GM12872 (cell line): ENCODE results near the gene LAMTOR3.

Experiments
- CTCF ChIP-seq: IDR thresholded peaks from 3 replicates; pipeline ENCODE4 v1.5.1; 2011; ENCODE audit warnings: low read depth, mild to moderate bottlenecking, low read length, moderate library complexity; ENCODE audit not compliant: insufficient read depth

The LAMTOR3 gene

GRCh38 chr4:99844048-99844447 lies 50.2 kb downstream of the LAMTOR3 start:
- TF ChIP-seq CTCF: no peak

GRCh38 chr4:99843413-99843812 lies 50.8 kb downstream of the LAMTOR3 start:
- no peak for TF ChIP-seq CTCF

GRCh38 chr4:99841129-99841528 lies 53.1 kb downstream of the LAMTOR3 start:
- TF ChIP-seq CTCF: no peak

GRCh38 chr4:99838927-99839326 lies 55.3 kb downstream of the LAMTOR3 start:
- TF ChIP-seq CTCF: no peak

- no peak for TF ChIP-seq CTCF
These were observed 58.3 kb downstream of the LAMTOR3 start for GRCh38 chr4:99835942-99836341.

GRCh38 chr4:99834569-99834968 lies 59.7 kb downstream of the LAMTOR3 start:
- TF ChIP-seq CTCF: no peak

- no peak for TF ChIP-seq CTCF
These were observed 60.5 kb downstream of the LAMTOR3 start for GRCh38 chr4:99833756-99834155.

- TF ChIP-seq CTCF: no peak
These were observed 61.5 kb downstream of the LAMTOR3 start for GRCh38 chr4:99832758-99833157.
